Measurements from ENCODE around the gene RADX. TPM values are rescaled to one million over a fixed set of nuclear protein-coding genes. Genes with fewer than 3 reads are reported as not detected.
A peak's percentile ranks its signal among the peaks of the same experiment; 100 is the strongest.

The RADX gene
- total and polyA plus RNA-seq, 2 of the 13 experiments (the other 11 are each of a cell fraction or from before 2014, with no cell fraction given): 1.1 to 2.7 TPM

- TF ChIP-seq ATF7 (IDR thresholded peaks at IDR 0.05): no peak
- TF ChIP-seq ATF7 (CRISPR knock-in tag; IDR thresholded peaks at IDR 0.05): no peak
- TF ChIP-seq SALL2 (CRISPR knock-in tag; IDR thresholded peaks at IDR 0.05): no peak
- no peak for TF ChIP-seq ZNF503 (CRISPR knock-in tag; IDR thresholded peaks at IDR 0.05)
- no peak for TF ChIP-seq ZKSCAN1 (IDR thresholded peaks at IDR 0.05; ENCODE audit: low read length)
- no peak; the same call in 1 of the 2 replicates for TF ChIP-seq HDAC2 (CRISPR knock-in tag; IDR thresholded peaks at IDR 0.05)
- TF ChIP-seq NFKBIZ (CRISPR knock-in tag; IDR thresholded peaks at IDR 0.05): no peak
- TF ChIP-seq PRDM4 (CRISPR knock-in tag; IDR thresholded peaks at IDR 0.05; ENCODE audit: borderline replicate concordance): no peak
- no peak for TF ChIP-seq EP300 (IDR thresholded peaks at IDR 0.05; ENCODE audit: low read depth in 2 of 2, low read length in 2 of 2)
- TF ChIP-seq EP300 (CRISPR knock-in tag; IDR thresholded peaks at IDR 0.05; ENCODE audit: borderline replicate concordance): no peak
- TF ChIP-seq KAT7 (CRISPR knock-in tag; IDR thresholded peaks at IDR 0.05; ENCODE audit: borderline replicate concordance): peak; percentile 25; the same call in 1 of the 2 replicates
- TF ChIP-seq HMG20B (CRISPR knock-in tag; conservative IDR thresholded peaks at IDR 0.05): no peak
- no peak for TF ChIP-seq FOXP1 (IDR thresholded peaks at IDR 0.05)
- TF ChIP-seq FOXP1 (CRISPR knock-in tag; IDR thresholded peaks at IDR 0.05): no peak
- no peak for TF ChIP-seq NPAS2 (CRISPR knock-in tag; IDR thresholded peaks at IDR 0.05; ENCODE audit: borderline replicate concordance)
- no peak for TF ChIP-seq ZNF382 (CRISPR knock-in tag; IDR thresholded peaks at IDR 0.05; ENCODE audit: borderline replicate concordance)
- no peak for TF ChIP-seq CHD4 (IDR thresholded peaks at IDR 0.05; ENCODE audit: borderline replicate concordance, low read length)
- TF ChIP-seq ZBED4 (CRISPR knock-in tag; IDR thresholded peaks at IDR 0.05; ENCODE audit: borderline replicate concordance): no peak
- no peak for TF ChIP-seq THRA (CRISPR knock-in tag; IDR thresholded peaks at IDR 0.05; ENCODE audit: borderline replicate concordance)
- TF ChIP-seq ZNF878 (CRISPR knock-in tag; IDR thresholded peaks at IDR 0.05): no peak
These were observed 115.0 kb downstream of the RADX start, which contains the start of gene RNF128 (continued) for GRCh38 chrX:106726485-106727437.
